Vagina (tissue), 2 donors: ENCODE data around the gene CDH4. TPM values are rescaled to one million over a fixed set of nuclear protein-coding genes. Genes with fewer than 3 reads are reported as not detected.
A peak's percentile ranks its signal among the peaks of the same experiment; 100 is the strongest.

Source experiments
- DNase-seq, 2 donors: peaks; one replicate each; pipeline ENCODE4 v3.0.0-alpha.2; 2017; ENCODE audit errors: extremely low spot score in 2 of 2
- H3K27ac ChIP-seq: fragments of 200-600 bp; sonication (generic); one replicate; pipeline ENCODE4 v1.5.1; 2019
- H3K27me3 ChIP-seq: fragments of 200-600 bp; sonication (generic); one replicate; pipeline ENCODE4 v1.5.1; 2019
- H3K36me3 ChIP-seq, 2 donors: fragments of 200-600 bp; sonication (generic); one replicate each; pipeline ENCODE4 v1.5.1; 2017 to 2019
- H3K4me1 ChIP-seq: fragments of 200-600 bp; sonication (generic); one replicate; pipeline ENCODE4 v1.5.1; 2019
- H3K4me3 ChIP-seq, 2 donors: fragments of 200-600 bp; sonication (generic); 1 replicate in 1 of 2; 2 replicates in 1 of 2; pipeline ENCODE4 v1.5.1; 2016 to 2019
- H3K9me3 ChIP-seq: fragments of 200-600 bp; sonication (generic); one replicate; pipeline ENCODE4 v1.5.1; 2019
- CTCF ChIP-seq, 3 experiments: fragments of 450-650 bp in 2 of 3; fragments of 200-600 bp in 1 of 3; sonication (generic) in 1 of 3; IDR thresholded peaks; one replicate each; pipeline ENCODE4 v1.5.1; 2017 to 2019; ENCODE audit warnings: antibody characterized with exemption in 3 of 3, mild to moderate bottlenecking in 2 of 3, moderate library complexity in 2 of 3
- POLR2A ChIP-seq, 2 donors: fragments of 450-650 bp; IDR thresholded peaks; one replicate each; pipeline ENCODE4 v1.6.1; 2017; ENCODE audit warnings: antibody characterized with exemption in 2 of 2, mild to moderate bottlenecking in 2 of 2, moderate library complexity in 2 of 2
- POLR2AphosphoS5 ChIP-seq, 2 donors: sonication (generic); formaldehyde crosslinking; IDR thresholded peaks; one replicate each; pipeline ENCODE4 v1.9.0; 2017; ENCODE audit warnings: antibody characterized with exemption in 2 of 2, mild to moderate bottlenecking in 2 of 2, low read depth in 1 of 2; ENCODE audit not compliant: insufficient read depth in 1 of 2
- intact Hi-C: fragments of 100-400 bp; cut with DNase I; formaldehyde crosslinking; loops from one replicate; pipeline ENCODE4 v1.15.1; 2023
- total RNA-seq: library from RNA; depleted of rRNA; stranded (reverse); fragments of >200 nt; gene quantifications from one replicate; pipeline ENCODE4 v1.2.3, GENCODE V29; 2016

The CDH4 gene
- total RNA-seq, 1 donor from 2014 or later: 0.25 TPM

- Histone ChIP-seq H3K36me3 (no peaks in the 10 kb centered on the region), H3K27ac (no peak overlapping the region), H3K4me1 (no peaks in the 10 kb centered on the region), H3K4me3 (no peak overlapping the region), H3K27me3 (no peaks in the 10 kb centered on the region), H3K9me3 (no peaks in the 10 kb centered on the region)
- TF ChIP-seq POLR2AphosphoS5 (IDR thresholded peaks at IDR 0.05; ENCODE audit: insufficient read depth in 1 of 2, low read depth in 1 of 2) (no peak), POLR2A (IDR thresholded peaks at IDR 0.05) (no peak), CTCF (IDR thresholded peaks at IDR 0.05) (no peak)
- intact Hi-C loops: no loop called here
- no peak for DNase-seq
Measured at GRCh38 chr20:61328911-61329558, 77.0 kb downstream of the CDH4 start.

- Histone ChIP-seq H3K9me3 (no peaks in the 10 kb centered on the region), H3K4me3 (no peak overlapping the region), H3K27me3 (no peaks in the 10 kb centered on the region), H3K27ac (no peak overlapping the region), H3K36me3 (no peaks in the 10 kb centered on the region), H3K4me1 (no peaks in the 10 kb centered on the region)
- no peak for DNase-seq
- intact Hi-C loops: no loop called here
- TF ChIP-seq POLR2AphosphoS5 (IDR thresholded peaks at IDR 0.05; ENCODE audit: insufficient read depth in 1 of 2, low read depth in 1 of 2): no peak
- no peak for TF ChIP-seq CTCF (IDR thresholded peaks at IDR 0.05)
- no peak for TF ChIP-seq POLR2A (IDR thresholded peaks at IDR 0.05)
Measured at GRCh38 chr20:61330441-61330840, 78.4 kb downstream of the CDH4 start.

GRCh38 chr20:61331543-61331942, 79.5 kb downstream of the CDH4 start:
- intact Hi-C loops: no loop called here
- no peaks in the 10 kb centered on the region for H3K4me1 ChIP-seq
- no peak overlapping the region for H3K4me3 ChIP-seq
- H3K36me3 ChIP-seq: no peaks in the 10 kb centered on the region
- no peak for TF ChIP-seq CTCF (IDR thresholded peaks at IDR 0.05)
- no peak for TF ChIP-seq POLR2AphosphoS5 (IDR thresholded peaks at IDR 0.05; ENCODE audit: insufficient read depth in 1 of 2, low read depth in 1 of 2)
- no peak for TF ChIP-seq POLR2A (IDR thresholded peaks at IDR 0.05)
- H3K27ac ChIP-seq: no peak overlapping the region
- DNase-seq: peak; percentile 95 to 100
- H3K9me3 ChIP-seq: no peaks in the 10 kb centered on the region
- no peaks in the 10 kb centered on the region for H3K27me3 ChIP-seq

- no peak for DNase-seq
- intact Hi-C loops: no loop called here
- no peaks in the 10 kb centered on the region for H3K27me3 ChIP-seq
- H3K36me3 ChIP-seq: no peaks in the 10 kb centered on the region
- TF ChIP-seq CTCF (IDR thresholded peaks at IDR 0.05): no peak
- TF ChIP-seq POLR2AphosphoS5 (IDR thresholded peaks at IDR 0.05; ENCODE audit: insufficient read depth in 1 of 2, low read depth in 1 of 2): no peak
- no peak for TF ChIP-seq POLR2A (IDR thresholded peaks at IDR 0.05)
- no peak overlapping the region for H3K27ac ChIP-seq
- H3K4me1 ChIP-seq: no peaks in the 10 kb centered on the region
- H3K4me3 ChIP-seq: no peak overlapping the region
- no peaks in the 10 kb centered on the region for H3K9me3 ChIP-seq
Measured at GRCh38 chr20:61332016-61332975, 80.2 kb downstream of the CDH4 start.
